Stimulated activated CD4-positive, alpha-beta T cell treated with anti-CD3 and anti-CD28 coated beads, Interleukin-15, amount 100 ng/mL, for 24 hours (primary cell): ENCODE measurements around the gene LAD1.

Source experiments
- DNase-seq: peaks from one replicate; pipeline ENCODE4 v3.0.0-alpha.2; 2020

LAD1 gene, protein sequence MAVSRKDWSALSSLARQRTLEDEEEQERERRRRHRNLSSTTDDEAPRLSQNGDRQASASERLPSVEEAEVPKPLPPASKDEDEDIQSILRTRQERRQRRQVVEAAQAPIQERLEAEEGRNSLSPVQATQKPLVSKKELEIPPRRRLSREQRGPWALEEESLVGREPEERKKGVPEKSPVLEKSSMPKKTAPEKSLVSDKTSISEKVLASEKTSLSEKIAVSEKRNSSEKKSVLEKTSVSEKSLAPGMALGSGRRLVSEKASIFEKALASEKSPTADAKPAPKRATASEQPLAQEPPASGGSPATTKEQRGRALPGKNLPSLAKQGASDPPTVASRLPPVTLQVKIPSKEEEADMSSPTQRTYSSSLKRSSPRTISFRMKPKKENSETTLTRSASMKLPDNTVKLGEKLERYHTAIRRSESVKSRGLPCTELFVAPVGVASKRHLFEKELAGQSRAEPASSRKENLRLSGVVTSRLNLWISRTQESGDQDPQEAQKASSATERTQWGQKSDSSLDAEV

DNA sequence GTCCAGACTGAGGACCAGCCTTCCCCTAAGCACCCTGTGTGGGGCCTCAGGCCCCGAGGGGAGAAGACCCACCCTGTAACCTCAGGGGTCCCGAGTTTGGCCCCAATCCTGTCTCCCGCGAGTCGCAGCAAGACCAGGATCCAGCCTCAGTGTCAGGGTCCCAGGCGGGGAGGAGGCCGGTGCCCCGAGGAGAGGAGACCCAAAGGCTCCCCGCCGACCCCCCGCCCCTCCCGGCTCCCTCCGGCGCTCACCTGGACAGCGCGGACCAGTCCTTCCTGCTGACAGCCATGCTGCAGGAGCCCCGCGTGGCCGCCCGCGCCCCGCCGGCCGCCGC is at the start of gene LAD1:
TSS of gene LAD1 (minus strand) at position 307 of the 334 bp plus-strand sequence. CDS start at position 289, 18 bp downstream.
- no peak for DNase-seq

DNA sequence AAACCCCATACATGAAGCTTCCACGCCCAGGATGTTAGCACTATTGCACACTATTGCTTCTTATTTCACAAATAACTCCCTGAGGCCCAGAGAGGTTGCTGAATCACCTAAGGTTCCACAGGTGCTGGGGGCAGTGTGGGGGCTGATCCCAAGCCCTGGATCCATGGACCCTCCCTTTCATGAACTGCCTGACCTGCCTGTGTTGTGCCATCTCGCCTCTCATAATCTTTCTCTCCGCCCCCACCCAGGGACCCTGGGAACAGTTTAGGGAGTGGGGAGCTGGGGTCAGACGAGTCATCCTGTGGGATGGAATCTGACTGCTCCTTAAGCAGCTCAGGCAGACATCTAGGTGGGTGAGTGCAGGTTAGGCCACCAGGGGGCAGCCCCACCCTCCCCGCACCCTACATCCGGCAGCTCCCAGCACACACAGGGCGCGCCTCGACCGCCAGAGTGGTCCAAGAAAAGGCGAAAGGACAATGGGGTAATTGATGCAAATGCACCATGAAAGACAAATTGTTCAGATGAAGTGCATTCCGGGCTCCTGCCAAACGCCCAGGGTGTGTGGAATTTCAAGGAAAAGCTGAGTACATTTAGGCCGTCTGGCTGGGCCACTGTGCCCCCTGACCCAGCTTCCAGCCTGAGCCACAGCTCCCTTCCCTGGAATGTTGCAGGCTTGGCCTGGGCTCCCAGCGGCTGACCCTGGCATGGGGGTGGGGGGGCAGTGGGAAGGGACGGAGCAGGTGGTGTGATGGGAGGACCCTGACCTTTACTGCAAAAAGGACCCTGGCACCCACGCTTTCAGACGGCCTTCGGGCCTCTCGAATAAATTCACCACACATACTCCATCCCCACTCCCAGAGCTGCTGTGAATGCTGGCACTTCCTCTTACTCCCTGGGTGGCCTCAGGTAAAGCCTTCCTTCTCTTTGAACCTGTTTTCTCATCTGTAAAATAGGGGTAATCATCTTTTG is 49.1 kb upstream of the LAD1 start:
- DNase-seq = peak; percentile 78

DNA sequence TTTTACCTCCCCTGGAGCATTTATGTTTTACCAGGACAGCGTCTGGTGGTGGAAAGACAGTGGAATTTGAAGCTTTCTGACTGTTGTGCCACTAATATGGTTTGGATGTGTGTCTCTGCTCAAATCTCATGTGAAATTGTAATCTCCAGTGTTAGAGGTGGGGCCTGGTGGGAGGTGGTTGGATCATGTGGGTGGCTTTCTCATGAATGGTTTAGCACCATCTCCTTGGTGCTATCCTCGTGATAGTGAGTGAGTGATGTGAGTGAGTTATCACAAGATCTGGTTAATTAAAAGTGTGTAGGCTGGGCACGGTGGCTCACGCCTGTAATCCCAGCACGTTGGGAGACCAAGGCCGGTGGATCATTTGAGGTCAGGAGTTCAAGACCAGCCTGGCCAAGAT is 46.2 kb upstream of the LAD1 start:
- no peak for DNase-seq

DNA sequence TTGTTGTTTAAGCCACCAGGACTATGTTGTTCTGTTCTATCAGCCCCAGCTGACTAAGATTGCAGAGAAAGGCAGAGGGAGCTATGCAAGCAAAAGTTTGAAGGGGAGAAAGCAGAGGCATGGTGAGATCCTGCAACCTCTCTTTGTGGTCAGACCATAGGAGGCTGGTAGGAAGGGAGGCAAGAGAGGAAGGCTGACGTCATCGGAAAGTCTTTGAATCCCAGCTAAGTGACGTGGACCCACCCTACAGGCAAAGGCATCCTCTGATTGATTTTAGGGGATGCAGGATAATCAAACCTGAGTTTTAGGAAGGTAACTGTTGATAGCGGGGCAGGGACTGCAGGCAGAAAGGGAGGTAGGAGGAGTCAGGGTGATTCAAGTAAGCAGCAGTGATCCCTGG is 45.7 kb upstream of the LAD1 start:
- no peak for DNase-seq

DNA sequence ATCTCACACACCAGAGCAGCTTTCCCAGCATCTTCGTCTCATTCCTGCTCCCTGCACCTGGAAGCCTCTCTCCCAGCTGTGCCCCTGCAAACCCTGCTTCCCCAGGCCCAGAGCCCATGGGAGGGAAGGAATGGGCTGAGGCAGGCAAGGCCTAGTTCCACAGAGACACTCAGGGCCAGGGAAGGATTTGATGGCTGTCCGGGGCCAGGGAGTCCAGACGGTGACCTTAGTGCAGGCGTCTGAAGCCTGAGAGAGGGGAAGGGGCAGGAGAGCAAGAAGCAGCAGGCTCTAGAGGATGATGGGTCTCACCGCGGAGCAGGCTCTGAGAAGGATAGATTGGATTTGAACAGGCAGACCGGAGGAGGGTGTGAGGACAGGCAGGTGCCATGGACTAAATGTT is 44.6 kb upstream of the LAD1 start:
- DNase-seq = no peak

DNA sequence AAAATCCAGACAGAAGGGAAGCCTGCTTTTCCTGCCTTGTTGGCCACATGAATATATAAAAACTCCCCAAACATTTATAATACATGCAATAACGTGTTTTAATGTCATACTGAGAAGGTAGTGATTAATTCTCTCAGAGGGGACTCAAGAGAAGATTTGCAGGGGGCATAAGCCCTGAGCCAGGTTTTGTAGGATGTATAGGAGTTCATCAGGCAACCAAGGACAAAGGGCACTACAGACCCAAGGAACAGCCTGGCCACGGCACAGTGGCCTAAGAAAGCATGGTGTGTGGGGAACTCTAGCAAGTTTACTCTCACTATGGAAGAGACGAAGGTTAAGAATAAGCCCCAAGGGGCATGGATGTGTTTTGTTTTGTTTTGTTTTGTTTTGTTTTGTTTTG is 37.8 kb upstream of the LAD1 start:
- DNase-seq = no peak

DNA sequence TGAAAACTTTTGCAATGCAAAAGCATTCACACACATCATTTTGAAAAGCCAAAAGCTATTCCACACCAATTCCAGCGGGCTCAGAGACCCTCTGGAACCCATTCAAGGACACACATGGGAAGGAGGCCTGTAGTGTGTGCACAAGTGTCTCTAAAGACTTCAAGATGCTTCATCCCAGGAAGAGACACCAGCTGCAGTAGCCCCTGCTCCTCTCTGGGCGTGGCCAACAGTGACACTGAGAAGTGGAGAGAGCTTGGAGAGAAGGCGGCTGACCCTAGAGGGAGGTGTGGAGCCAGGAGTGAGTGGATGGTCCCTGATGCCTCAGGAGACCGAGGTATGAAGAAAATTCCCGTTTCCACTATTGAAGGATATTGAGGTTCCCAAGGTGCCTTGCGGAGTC is 37.3 kb upstream of the LAD1 start:
- DNase-seq = no peak

DNA sequence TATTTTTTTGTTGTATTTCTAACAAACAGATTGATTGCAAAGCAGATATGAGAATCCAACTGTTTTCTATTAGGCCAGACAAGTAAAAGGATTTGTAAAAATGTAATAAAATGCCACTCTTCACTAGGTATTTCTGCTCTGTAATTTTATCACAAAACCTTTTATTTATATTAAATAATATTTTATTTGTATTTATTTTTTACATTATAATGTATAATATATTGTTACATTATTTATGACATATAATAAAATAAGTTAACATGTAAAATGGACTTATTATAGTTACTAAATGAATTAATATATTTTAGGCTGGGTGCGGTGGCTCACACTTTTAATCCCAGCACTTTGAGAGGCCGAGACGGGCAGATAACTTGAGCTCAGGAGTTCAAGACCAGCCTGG is 35.1 kb upstream of the LAD1 start:
- no peak for DNase-seq

DNA sequence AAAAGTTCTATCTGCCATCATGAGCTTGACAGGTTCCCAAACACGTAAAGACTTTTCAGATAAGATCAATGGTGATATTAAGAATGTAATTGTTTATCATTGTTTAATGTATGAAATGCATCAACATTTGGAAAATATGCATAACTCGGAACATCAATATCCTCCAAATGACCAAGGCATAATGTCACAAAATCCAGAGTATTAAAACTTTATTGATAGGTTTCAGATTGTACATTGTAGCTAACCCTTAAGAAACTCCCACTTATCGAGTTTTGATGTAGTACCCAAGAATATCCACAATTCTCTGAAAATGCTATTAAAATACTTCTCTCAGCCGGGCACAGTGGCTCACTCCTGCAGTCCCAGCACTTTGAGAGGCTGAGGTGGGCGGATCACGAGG is 34.5 kb upstream of the LAD1 start:
- no peak for DNase-seq

DNA sequence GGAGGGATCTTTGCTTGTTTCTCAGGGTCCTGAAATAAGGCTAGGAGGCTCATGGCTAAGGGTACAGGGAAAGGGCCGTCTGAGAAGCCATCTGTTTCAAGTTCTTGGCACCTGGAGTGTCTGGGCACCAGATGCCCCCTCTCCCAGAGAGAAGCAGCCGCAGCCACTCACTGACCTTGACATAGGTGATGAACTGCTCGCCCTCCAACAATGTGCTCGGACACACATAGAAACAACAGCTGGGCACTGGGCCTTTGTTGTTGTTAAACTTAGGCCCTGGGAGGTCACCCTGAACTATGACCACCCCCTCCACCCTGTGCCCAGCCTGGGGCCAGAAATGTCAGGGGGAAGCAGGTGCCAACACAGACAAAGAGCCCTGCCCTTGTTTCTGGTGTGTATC is 31.7 kb upstream of the LAD1 start:
- no peak for DNase-seq

DNA sequence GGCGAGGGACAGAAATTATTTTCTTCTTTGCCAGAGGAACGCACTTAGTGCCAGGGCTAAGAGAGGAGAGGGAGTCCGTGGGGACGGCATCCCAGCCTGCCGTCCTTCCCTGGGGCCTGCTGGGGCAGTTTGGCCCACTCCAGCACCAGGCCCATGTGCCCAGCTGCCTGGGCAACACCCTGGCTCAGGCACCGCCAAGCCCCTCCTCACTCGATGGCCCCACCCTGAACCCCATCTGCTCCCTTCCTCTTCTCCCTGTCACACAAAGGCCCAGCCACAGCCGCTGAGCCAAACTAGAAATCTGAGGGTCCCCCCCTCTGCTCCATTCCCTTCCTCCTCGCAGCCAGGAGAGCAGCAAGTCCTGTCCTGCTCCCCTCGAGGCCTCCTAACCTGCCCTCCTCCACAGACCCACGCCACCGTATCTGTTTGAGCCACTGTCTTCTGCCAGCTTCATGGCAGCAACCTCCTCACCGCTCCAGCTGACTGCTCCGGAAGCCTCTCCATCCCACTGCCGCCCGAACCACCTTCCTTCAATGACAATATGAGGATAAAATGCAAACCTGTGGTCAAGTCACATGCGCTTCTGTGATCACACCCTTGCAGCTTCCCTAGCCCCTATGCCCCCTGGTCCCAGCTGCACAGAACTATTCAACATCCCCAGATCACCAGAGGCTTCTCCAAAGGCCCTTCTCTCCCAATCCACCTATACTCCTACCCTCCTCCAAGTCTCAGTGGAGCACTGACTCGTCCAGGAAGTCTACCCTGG is 30.8 kb upstream of the LAD1 start:
- no peak for DNase-seq

DNA sequence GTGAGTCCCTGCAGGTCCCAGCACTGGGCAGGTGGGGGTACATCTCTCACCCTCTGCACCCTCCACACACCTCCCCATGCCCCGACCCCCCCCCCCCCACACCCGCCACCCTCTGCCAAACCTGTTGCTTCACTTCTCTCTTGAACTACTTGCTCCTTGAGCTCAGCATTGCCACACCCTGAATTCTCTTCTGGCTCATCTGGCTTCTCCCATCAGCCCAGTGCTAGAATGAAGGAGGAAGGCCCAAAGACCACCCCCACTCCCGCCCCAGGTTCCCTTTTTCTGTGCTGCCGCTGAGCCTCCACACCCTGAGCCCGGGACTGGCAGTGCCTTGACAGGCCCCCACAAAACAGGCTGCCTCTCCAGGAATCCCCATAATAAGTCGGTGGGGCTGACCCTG is 28.8 kb upstream of the LAD1 start:
- no peak for DNase-seq

DNA sequence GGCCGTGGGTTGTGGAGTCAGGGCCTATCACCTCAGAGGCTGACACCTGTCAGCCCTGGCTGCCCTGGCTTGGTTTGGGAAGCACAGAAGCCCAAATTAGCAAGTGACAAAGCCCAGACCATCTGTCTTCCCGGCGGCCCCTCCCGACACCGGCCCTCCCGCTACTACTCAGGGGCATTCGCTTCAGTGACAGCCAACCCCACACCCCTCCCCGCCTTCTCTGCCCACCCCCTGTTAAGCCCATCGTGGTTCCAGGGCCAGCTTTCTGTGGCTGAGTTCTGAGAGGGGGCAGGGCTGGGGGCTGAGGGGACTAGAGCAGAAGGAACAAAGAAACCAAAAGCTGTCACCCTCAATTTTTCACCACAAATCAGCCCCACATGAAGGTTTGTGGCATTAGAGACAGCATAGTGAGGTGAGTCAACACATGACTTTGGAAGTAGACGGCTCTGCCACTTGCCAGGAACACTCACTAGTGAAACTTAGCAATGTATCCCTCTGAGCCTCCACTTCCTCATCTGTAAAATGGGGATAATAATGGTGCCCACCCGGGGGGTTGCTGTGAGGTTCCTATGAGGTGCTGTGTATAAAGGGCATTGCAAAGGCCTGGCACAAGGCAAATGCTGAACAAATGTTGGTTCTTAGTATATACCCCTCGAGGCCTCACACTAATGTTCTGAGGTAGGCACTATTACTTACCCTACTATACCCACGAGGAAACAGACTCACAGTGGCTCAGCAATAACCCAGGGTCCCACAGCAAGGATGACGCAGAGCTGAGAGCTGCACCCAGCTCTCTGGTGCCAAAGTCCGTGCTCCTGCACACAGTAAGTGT is 27.6 kb upstream of the LAD1 start:
- DNase-seq = no peak

DNA sequence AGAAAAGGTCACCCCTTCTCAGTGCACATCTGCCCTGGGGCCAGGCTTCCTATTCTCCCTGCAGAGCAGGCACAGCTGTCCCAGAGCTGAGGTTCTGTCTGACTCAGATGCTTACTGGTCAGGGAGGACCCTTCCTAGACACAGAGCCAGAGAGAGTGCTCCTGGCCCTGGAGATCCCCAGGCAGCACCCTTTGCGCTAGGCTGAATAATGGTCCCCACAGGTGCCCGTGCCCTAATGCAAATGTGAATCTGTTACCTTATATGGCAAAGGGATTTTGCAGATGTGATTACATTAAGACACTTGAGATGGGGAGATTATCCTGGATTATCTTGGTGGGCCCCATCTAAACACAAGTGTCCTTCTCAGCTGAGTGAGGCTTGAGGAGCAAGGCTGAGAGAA is 25.0 kb upstream of the LAD1 start:
- no peak for DNase-seq

DNA sequence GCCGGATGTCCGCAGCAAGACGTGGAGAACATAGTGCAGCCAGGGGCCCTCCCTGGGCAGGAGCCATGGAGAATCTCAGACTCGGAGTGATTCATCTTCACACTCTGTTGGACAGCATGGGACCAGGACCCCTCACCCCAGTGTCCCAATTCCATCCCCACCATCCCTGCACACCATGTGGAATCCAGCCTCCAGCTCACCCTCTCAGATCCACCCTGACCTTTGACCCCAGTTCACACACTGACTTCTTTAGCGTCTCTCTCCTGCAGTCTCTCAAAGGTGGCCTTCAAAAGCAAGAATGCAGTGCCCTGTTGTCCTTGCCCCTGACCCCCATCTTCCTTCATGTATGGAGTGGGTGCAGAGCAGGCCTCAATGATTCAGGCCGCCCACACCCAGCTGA is 24.5 kb upstream of the LAD1 start:
- DNase-seq = no peak

DNA sequence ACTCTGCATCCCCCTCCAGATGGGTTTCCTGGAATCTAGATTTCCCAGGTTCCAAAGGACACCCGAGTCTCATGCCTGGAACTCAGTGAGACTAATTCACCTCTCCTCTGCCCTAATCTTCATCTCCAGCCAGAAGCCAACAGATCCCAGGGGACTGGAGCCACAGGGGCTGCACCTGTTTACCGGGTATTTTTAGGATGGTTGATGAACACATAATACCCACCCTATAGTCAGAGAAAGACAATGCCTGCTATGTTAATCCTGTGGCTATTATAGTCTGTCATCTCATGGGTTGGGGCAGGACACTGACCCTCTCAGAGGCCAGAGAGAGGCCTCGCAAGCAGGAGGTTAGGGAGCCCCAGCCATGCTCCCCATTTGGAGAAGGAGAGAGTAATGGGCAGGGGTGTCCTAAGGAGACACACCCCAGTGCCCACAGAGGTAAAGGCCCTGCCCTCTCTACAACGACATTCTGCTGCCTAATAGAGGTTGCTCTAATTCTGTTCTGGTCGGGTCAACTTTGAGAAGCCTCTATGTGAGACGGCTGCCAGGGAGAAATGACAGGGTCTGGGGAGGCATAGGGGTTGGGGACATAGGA is 23.4 kb upstream of the LAD1 start:
- DNase-seq = no peak

DNA sequence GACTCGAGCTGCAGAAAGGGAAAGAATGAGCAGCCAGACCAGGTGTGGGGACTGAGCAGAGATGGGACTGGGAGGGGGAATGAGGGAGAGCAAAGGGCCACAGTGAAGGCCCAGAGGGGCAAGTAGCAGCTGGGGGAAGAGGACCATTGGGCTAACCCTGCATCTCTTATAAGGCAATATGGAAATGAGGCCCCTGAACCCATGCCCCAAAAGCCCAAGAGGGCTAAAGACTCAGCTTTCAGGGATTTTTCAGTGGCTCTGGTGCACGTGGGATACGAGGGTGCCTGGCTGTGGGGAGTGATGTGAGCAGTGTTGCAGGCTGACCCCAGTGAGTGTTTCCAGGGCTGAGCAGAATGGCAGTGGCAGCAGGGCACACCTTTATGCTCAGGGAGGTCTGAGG is 22.9 kb upstream of the LAD1 start:
- DNase-seq = no peak

DNA sequence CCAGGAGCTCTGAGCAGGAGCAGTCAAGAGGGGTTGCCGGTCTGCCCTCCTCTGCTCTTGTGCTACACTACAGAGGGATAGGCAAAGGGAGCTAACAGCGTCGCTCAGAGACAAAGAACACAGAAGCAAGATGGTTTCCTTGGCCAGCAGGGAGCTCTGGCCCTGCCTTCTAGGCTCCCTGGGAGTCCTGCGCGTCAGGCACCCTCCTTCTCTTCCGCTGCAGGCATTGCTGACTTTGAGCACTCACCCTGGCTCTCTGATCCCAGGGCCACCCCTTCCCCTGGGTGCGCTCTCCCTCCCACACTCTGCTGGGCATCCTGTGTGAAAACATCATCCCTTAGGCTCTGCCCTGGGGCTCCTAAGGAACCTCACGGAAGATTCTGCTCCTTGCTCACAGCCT is 21.9 kb upstream of the LAD1 start:
- no peak for DNase-seq

DNA sequence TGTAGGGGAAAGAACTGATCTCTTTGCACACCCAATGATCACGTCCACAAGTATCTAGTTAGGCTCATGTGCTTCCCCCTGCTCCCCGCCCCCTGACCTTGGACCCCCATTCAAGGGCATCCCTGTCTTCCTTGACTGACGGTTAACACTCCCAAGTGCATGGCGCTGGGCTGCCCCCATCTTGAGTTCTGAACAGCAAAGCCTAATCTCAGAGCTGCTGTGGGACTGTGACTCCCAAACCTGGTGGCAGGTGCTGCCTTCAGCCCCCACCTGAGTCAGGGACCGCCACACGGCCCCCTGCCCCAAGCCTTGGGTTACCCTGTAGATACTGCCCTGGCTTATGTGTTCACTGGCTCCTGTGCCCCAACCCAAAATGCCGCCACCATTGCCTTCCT is 21.5 kb upstream of the LAD1 start:
- no peak for DNase-seq

DNA sequence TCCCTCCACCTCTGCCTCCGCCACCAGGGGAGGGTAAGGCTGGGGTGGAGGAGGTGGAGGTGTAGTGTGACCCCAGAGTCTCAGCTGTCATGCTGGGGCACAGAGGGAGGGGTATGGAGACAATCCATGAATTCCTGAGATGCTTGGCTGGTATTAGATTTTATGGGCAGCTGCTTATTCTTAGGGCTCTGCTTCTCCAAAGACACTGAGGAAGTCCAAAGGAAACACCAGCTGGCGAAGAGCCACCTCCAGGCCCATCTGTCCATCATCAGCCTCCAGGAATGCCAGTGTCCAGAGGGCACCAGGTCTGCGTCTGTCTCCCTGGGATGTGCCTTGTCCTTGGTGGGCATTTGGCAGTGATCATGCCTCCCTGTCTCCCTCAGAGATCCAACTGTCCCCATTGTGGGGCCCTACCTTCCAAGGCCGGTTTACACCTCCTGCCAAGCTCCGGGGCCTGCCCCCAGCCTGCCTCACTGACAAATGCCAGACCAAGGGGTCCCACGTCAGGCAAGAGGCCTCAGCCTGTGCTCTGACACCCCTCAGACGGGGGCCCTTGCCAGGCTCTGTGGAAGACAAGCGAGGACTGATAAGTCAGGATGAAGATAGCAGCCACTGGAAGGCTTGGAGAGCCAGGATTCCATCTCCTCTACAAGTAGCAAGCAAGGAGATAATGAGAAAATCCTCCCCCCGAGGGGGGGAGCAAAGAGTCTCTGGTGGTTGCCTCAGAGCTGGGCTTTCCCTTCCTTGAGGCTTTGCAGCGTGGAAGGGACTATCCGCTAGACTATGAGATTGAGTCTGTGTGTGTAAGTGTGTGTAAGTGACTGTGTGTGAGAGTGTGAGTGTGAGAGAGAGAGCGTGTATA is 20.9 kb upstream of the LAD1 start:
- no peak for DNase-seq

DNA sequence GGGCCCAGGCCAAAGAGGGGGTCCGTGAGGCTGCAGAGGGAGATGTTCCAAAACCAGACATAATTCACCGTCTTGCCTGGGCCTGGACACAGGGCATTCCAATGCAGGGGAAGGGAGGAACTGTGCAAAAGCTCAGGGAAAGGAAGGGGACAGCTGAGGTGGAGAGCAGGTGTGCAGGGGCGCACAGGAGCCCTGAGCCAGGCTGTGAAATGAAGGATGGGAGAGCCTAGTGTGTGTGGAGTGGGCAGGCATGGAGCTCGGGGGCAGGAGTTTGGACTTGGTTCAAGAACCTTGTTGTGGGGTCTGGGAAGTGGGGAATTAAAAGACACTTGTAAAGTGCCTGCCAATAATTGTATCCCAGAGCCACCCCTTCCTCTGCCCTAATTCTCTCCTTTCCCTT is 20.1 kb upstream of the LAD1 start:
- DNase-seq = no peak
